Measurements from ENCODE around the gene APRT. TPM values are rescaled to one million over a fixed set of nuclear protein-coding genes. Genes with fewer than 3 reads are reported as not detected.
"Not testable (repeated sequence)": the region's sequence is repeated elsewhere in the genome, so short reads cannot be mapped to it uniquely, and the experiment has no call there.

APRT gene
- polyA plus RNA-seq, 1 donor: 54.2 TPM

GRCh38 chr16:88788749-88789148, 23.0 kb downstream of the APRT start:
- DNase-seq (ENCODE audit: low read depth): not testable (repeated sequence)

GRCh38 chr16:88787579-88788314, 24.0 kb downstream of the APRT start:
- no peak for DNase-seq (ENCODE audit: low read depth)

- no peak for DNase-seq (ENCODE audit: low read depth)
These were observed 26.4 kb downstream of the APRT start, which contains the start of gene PIEZO1 for GRCh38 chr16:88785106-88785924. PIEZO1 (minus strand) TSS chr16:88785220; CDS start chr16:88784964, 256 bp downstream.

- DNase-seq (ENCODE audit: low read depth): no peak
These were observed 26.9 kb downstream of the APRT start for GRCh38 chr16:88784856-88785105.

GRCh38 chr16:88784074-88784855, 27.5 kb downstream of the APRT start:
- no peak for DNase-seq (ENCODE audit: low read depth)

- DNase-seq (ENCODE audit: low read depth): no peak
These were observed 28.2 kb downstream of the APRT start for GRCh38 chr16:88783391-88784073.

- no peak for DNase-seq (ENCODE audit: low read depth)
These were observed 29.0 kb downstream of the APRT start for GRCh38 chr16:88782454-88783390.

- no peak for DNase-seq (ENCODE audit: low read depth)
These were observed 30.3 kb downstream of the APRT start for GRCh38 chr16:88781140-88782077.

- DNase-seq (ENCODE audit: low read depth): no peak
These were observed 31.3 kb downstream of the APRT start for GRCh38 chr16:88780142-88781062.

GRCh38 chr16:88779406-88780141, 32.2 kb downstream of the APRT start:
- DNase-seq (ENCODE audit: low read depth): no peak

GRCh38 chr16:88778541-88779065, 33.1 kb downstream of the APRT start:
- no peak for DNase-seq (ENCODE audit: low read depth)

GRCh38 chr16:88778271-88778525, 33.5 kb downstream of the APRT start:
- DNase-seq (ENCODE audit: low read depth): no peak

GRCh38 chr16:88777471-88778270, 34.1 kb downstream of the APRT start:
- DNase-seq (ENCODE audit: low read depth): no peak

- DNase-seq (ENCODE audit: low read depth): no peak
These were observed 35.9 kb downstream of the APRT start for GRCh38 chr16:88775825-88776224.

GRCh38 chr16:88774544-88775393, 37.0 kb downstream of the APRT start:
- no peak for DNase-seq (ENCODE audit: low read depth)

- DNase-seq (ENCODE audit: low read depth): no peak
These were observed 37.9 kb downstream of the APRT start for GRCh38 chr16:88773812-88774291.

Measured in forelimb muscle (tissue), 1 donor.